ENCODE results near the gene MGA.

MGA gene

DNA sequence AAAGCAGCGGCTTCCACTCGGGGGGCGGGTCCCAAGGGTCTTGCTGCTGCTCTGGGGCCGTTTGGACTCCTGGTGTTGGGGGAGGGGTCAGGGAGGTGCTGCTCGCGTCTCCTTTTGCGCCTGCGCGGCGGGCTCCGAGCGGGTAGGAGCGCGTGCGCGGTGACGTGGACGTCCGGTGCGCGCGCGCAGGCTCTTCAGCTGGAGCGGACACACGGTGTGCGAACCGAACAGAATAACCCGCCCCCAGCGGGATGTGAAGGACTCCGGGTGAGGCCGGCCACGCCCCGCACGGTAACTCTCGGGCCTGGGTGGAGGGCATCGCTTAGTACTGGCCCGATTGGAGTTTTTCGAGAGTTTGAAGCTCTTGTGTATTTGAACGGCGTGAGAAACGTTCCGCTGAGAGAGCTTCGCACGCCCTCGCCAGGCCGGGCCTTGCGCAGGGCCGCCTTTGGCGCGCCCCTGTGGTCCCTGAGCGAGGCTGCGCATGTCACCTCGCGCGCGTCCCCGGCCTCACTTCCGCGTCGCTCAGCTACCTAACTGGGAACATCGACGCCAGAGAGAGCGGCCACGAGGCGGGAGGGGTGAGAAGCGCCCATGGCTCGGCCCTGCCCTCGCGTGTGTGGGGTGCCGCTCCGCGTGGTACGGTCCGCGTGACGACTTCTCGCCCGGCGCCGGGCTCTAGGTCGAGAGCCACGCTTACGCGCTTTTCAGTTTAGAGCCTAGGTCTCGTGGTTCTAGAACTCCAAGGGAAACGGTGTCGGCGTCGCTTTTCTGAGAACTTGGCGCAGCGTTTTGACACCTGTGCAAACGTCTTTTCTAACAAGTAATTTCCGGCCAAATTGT lies at the start of gene MGA:
Gene MGA, plus strand, starts transcription at position 171 of the 843 bp plus-strand sequence.
- peak; percentile 96 for DNase-seq (ENCODE audit: low spot score)

DNA sequence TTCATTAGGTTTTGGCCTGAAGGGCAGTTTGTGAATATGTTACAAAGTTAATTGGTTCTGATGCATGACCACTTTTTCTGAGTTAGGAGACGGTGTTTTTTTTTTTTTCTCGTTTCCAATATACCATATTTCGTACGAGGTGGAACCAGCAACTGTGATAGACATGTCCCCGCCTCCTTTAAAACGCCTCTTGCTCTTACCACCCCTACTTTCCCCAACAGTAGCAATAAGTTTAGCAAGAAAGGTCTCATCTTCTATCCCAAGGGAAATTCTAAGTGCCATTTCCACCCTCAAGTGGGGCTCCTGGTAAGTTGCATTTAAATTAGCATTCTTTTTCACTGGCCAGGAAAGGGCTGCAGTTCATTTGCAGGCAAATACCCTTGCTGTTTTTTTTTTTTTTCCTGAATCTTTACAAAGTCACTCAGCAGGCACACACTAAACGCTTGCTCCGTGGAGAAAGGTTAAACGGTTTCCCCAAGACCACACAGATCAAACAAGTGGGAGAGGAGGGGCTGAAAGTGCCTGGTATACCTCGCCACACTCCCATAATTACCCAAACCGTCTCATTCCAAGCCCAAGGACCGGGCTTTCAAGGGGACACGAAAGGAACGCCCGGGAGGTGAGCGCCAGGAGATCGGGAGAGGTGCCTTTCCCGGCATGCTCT lies 39.5 kb upstream of the MGA start:
- DNase-seq (ENCODE audit: low spot score): no peak

DNA sequence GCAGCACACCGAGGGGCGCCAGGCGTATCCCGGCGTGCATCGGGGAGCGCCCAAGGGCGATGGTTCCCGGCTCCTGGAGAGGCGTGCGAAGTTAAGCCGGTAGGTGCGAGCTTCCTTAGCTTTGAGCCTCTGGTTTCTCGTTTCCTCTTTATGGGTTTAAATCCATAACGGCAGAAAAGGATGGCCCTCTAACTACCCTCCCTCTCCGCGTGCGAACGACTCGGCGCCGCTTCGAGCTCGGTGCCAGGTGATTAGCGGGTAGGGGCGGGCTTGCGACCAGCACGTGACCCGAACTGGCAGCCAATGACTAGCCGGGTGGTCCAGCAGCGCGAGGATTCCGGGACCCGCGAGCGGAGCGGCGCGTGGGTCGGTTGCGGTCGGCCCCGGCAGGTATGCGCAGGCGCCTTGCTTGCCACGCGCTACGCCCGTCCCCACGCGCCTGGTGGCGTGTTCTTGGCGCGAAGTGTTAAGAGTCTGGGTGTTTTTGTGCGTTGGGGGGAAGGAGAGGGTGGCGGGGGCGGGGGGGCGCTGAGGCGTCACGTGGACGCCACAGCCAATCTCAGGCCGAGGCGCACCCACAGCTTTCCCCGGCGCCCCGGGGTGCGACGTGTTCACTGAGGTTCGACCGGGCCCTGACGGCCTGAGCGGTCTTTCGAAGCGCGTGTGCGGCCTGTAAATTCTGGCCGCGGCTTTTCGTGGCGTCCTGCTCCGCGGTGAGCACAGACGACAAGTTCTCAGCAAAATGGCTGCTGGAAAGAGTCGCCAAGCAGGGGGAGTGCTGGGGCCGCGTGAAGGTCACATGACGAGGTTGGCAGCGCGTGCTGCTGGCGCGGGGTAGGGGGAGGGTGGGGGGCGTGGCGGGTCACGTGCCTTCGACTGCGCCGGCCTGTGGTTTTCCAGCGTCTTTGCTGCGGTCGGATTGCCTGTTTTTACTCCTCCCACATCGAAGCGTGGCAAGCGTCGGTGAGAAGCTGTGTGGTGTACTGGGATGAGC lies 38.7 kb upstream of the MGA start:
- peak; percentile 87 for DNase-seq (ENCODE audit: low spot score)

DNA sequence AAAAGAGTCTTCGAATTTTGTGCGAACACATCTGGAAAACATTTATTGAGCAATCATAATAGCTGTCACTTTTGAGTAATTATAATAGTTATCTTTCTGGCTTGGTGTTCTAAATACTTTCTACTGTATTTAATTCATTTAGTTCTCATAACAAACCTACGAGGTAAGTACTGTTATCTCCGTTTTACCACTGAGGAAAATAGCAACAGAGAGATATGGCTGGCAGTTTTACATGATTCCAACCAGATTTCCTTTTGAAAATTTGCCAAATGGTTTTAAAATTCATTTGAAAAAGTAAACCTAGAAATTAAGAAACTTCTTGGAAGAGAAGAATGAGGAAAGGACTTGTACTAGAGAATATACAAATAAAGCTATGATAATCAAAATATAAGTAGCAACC lies 37.3 kb upstream of the MGA start:
- no peak for DNase-seq (ENCODE audit: low spot score)

DNA sequence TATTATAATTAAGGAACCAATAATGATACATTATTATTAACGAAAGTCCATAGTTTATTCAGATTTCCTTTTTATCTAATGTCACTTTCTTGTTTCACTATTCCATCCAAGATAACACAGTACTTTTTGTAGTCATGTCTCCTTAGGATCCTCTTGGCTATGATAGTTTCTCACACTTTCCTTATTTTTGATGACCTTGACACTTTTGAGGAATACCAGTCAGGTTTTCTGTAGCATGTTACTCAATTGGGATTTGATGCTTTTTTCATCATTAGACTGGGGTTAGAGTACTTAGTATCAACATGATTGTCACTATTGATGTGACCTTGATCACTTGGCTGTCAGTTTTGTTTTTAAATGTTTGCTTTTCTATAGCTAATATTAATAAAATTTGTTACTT lies 33.0 kb upstream of the MGA start:
- DNase-seq (ENCODE audit: low spot score): no peak

DNA sequence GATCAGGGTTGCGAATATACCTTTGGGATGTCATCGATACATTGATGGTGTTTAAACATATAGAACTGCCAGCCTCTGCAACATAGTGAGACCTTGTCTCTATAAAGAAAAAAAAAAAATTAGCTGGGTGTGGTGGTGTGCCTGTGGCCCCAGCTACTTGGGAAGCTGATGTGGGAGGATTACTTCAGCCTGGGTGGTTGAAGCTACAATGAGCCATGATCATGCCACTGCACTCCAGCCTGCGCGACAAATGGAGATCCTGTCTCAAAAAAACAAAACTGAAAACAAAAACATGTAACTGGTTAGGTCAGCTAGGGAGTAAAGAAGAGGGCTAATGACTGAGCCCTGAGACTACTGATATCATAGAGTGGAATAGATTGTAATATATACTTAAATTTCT lies 30.7 kb upstream of the MGA start:
- no peak for DNase-seq (ENCODE audit: low spot score)

DNA sequence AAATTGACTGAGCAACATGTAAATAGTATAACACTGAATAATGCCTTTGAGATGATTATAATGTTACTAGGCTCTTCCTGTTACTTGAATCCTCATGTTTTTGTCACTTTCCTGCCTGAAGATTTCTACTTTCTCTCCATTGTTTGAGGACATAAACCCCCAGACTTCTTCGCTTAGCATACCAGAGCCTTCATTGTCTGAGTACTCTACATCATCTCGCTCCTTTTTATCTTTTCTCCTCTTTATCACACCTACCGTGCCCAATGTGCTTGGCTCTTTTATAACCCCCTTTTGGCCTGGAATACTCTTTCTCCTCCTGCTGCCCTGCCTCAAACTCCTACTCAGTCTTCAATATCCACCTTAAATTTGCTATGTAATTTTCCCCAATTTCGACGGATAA lies 30.3 kb upstream of the MGA start:
- no peak for DNase-seq (ENCODE audit: low spot score)

DNA sequence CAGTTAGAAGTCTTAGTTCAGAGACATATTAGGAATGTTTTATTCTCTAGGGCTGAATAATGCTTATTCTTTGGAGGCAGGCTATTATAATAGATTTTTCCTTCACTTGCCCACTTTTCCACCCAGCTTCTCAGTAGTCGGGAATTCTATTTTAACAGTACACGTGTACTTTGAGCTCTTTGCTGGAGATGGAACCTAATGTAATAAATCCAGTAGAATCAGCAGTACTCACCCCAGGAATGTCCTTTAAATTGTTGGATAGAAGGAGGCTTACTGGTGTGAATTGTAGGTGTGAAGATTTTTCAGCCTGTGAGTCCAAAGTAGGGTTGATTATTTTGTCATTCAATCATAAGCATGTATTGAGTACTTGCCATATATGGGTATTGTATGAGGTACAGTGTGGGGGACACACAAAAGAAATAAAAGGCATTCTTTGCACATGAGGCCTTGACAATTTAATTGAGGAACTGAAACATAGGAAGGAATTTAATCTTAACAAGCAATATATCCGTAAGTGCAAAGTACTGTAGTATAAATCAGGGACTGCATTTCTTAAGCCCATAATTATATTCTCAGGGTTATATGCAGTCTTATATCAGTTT lies 29.5 kb upstream of the MGA start:
- DNase-seq (ENCODE audit: low spot score): no peak

DNA sequence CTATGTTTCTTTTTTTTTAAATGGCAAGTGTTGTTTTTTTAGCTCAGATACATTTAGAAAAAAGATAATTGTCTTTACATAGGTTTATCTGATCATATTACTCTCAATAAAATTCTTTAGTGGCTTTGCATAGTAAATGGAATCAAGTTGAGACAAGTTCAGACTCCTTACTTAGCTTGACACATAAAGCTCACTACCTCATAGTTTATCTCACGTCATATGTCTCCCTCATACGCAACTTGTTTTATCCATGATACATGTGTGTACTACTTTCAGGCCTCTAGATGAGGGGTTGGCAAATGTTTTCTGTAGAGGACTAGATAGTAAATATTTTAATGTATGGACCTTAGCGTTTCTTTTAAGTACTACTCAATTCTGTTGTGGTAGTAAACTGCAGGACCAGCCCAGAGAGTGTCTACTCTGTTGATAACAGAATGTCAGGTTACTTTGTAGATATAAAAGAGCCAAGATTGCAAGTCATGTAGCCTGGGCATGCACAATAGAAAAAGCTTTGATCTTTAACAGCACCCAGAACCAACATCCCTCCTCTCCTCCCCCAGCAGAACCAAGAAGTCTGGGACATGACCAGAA lies 28.2 kb upstream of the MGA start:
- no peak for DNase-seq (ENCODE audit: low spot score)

DNA sequence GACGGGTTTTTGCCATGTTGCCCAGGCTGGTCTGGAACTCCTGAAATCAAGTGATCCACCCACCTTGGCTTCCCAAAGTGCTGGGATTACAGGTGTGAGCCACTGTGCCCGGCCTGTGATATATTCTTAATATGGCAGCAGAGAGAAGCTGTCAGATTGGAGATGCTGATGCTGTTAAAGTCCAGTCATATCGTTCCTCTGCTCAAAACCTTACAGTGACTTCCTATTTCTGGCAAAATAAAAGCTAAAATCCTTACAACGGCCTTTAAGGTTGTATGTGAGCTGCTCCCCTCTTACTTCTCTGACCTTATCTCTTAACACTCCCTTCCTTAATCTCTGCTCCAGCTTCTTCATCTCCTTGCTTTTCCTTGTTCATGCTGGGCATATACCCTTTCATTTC lies 26.6 kb upstream of the MGA start:
- no peak for DNase-seq (ENCODE audit: low spot score)

DNA sequence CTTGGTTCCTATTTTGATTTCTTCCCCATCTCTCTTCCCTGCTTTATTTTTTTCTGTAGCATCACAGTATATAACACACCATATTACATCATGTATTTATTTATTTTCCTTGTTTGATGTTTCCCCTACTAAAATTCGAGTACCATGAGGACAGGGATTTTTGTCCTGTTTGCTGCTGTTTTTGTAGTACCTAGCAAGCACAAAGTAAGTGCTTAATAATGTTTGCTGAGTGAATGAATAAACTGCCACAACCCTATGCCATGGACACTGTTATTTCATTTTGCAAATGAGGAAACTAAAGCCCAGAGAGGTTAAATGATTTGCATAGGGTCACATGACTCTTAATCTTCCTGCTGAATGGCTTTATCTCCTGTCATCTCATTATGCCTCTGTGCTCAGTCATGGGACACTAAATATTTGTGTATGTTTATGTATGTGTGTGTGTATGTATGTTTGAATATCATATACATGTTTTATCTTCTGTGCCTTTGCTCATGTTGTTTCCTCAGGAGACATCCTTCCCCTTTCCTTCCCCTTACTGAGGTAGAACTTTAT lies 26.1 kb upstream of the MGA start:
- DNase-seq (ENCODE audit: low spot score): no peak

DNA sequence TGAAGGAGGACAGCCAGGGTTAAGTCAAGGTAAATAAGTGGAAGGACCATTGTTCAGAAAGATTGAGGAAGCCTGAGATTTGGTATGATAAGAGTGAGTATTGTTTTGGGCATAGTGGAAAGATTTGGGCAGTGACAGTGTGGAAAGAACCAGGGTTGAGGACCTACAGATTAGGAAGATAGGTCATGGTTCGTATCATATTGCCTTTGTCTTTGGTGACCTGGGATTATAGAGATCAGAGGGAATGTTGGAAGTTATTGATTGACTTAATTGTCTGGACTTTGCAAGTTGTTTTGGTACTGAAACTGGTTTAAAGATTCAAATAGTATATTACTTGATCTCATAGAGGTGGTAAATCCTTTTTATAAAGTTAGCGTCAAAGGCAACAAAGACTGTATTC lies 23.1 kb upstream of the MGA start:
- DNase-seq (ENCODE audit: low spot score): no peak

DNA sequence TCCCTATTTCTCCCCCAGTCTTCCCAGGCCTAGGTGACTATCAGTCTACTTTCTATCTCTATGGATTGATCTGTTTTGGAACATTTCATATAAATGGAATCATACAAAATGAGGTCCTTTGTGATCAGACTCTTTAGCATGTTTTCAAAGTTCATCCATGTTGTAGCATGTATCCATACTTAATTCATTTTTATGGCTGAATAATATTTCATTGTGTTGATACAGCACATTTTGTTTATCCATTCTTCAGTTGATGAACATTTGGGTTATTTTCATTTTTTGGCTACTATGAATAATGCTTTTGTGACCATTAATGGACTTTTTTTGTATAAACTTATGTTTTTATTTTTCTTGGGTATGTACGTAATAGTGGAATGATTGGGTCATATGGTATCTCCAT lies 19.2 kb upstream of the MGA start:
- DNase-seq (ENCODE audit: low spot score): no peak

DNA sequence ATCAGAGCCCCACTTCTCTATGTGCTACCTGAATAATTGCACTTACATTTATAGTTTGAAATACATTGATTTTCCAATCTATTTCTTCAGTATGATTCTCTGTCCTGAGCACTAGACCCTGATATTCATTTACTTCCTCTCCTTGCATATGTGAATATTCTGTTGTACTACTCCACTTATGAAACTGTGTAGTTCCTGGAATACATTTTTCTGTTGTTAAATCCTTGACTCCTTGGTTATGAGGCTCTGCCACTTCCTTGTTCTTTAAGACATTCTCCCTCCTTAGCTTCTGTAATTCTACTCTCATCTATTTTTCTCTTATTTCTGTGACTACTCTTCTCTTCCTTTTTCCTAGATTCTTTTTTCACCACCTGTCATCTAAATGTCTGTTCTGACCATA lies 12.9 kb upstream of the MGA start:
- DNase-seq (ENCODE audit: low spot score): no peak

DNA sequence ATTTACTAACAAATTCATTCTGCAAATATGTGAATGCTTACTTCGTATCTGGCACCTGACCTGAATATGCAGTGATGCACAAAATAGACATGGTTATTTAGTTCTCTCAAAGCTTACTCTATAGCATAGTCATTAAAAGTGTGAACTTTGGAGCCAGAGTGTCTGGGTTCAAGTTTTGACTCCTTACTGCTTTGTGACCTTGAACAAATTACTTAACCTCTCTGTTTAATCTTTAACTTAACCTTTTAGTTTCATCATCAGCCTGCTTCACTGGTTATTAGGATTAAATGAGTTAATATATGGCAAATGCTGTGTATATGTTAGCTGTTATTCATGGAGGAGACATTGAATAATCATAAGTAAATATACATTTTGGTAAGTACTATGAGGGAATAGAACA lies 12.1 kb upstream of the MGA start:
- DNase-seq (ENCODE audit: low spot score): no peak

DNA sequence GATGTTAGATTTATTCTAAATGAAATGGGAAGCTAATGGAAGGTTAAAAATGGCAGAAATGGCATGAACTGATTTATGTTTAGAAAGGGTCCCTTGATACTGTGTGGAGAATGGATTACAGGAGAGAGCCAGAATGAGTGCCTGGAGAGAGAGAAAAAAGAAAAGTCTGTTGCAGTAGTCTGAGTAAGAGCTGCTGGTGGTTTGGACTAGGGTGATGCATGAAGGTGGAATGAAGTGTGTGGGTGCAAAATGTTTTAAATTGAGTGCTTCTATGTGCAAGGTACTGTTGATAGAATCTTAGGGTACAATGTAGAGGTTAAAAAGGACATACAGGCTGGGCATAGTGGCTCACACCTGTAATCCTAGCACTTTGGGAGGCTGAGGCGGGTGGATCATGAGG lies 11.4 kb upstream of the MGA start:
- peak; percentile 67 for DNase-seq (ENCODE audit: low spot score)

DNA sequence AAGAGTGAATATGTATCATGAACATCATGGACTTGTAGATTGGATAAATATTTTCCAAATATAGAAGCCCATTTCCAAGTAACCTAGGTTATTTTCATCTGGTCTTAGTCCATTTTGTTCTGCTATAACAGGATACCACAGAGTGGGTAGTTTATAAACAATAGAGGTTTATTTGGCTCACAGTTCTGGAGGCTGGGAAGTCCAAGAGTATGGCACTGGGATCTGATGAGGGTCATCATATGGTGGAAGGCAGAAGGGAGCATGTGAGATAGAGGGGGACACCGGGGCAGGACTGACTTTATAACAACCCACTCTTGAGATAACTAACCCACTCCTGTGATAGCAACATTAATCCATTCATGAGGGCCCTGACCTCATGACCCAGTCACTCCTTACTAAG lies 9.4 kb upstream of the MGA start:
- no peak for DNase-seq (ENCODE audit: low spot score)

DNA sequence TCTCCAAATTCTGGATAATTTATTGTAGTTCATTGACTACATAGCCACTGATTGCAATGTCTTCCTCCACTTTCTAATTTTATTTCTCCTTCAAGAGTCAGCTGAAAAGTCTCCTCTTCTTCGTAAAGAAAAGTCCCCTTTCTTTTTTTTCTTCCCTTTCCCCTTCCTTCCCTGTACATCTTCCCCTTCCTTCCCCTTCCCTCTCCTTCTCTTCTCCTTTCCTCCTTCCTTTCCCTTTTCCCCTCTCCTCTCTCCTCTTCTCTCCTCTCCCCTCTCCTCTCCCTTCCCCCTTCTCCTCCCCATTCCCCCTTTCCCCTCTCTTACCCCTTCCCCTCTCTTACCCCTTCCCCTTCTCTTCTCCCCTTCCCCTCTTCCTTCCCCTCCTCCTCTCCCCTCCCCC lies 8.8 kb upstream of the MGA start:
- no peak for DNase-seq (ENCODE audit: low spot score)

DNA sequence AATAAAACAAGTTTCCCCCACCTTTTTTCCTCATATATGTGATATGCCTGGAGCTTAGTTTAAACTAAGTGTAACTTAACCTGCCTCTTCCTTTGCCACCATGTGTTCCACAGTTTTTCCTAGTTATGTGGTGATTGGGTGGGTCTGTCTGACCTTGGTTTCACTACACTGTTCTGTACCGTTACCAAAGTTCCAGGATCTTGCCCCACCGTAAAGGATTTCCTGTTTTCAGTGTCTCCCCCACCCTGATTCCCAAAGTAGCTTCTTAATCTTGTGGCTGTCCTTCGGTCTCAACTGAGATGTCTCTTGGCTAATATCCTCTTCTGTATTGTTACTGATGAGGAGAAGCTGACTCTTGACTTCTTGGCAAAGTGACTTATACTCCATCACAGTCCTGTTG lies 6.4 kb upstream of the MGA start:
- DNase-seq (ENCODE audit: low spot score): no peak

DNA sequence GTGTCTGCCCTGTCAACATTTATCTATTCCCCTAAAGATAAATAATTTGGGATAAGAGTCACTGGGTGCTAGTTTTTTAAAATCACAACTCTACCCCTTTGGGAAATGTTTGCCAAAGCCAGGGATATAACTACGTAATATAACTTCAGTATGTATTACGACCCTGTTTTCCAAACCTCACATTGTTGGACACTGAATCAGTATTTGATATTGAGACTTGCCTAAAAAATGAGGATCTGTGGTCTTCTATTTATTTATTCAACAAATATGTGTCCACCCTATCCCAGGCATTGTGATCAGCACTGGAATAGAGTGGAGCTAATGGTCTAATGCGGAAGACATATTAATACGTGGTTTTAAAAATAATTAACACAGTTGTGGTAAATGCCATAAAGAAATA lies 4.5 kb upstream of the MGA start:
- no peak for DNase-seq (ENCODE audit: low spot score)

DNA sequence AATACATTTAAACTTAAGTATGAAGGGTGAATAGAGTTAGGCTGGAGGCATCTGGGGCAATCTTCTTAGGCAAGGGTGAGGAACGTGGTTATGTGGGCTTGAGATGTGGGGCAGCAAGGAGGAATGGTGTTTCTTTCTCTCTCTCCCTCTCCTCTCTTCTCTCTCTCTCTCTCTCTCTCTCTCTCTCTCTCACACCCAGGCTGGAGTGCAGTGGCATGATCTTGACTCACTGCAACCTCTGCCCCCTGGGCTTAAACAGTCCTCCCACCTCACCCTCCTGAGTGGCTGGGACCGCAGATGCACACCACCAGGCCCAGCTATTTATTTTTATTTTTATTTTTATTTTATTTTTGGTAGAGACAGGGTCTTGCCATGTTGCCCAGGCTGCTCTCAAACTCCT lies 4.0 kb upstream of the MGA start:
- DNase-seq (ENCODE audit: low spot score): no peak

DNA sequence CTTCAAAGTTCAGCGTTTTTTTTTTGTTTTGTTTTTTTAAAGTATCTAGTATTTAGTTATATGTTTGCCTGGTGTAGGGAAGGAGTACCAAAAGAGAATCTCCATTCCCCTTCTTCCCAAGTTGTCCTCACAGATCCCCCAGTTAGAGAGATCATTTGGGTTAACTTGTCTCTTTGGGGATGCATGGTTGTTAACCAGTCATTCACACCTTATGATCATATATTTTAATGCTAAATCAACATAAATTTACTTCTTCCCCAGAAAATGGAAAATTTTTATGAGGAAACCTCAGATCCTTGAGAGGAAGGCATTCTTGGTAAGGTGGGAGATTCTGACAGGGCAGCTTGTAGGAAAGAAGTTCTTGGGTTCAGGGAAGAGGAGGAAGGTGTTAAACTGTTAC lies 1.5 kb upstream of the MGA start:
- no peak for DNase-seq (ENCODE audit: low spot score)

Data from AG08395 (cell line).